Osteoblast (primary cell): ENCODE data around the gene RAD51D. TPM values are rescaled to one million over a fixed set of nuclear protein-coding genes. Genes with fewer than 3 reads are reported as not detected.

Experiments used
- DNase-seq: peaks from one replicate; pipeline ENCODE4 v3.0.0; 2011; ENCODE audit warnings: low spot score, mixed read lengths; ENCODE audit not compliant: insufficient read length; ENCODE audit errors: missing footprints
- H2AFZ ChIP-seq: 2 replicates; pipeline ENCODE4 v1.6.0; 2011; ENCODE audit warnings: mild to moderate bottlenecking, low read length
- H3K27ac ChIP-seq: 2 replicates; pipeline ENCODE4 v1.5.1; 2011; ENCODE audit warnings: mild to moderate bottlenecking, low read depth, low read length, moderate library complexity
- H3K27me3 ChIP-seq: 2 replicates; pipeline ENCODE4 v1.6.0; 2012; ENCODE audit warnings: mild to moderate bottlenecking, control low read depth, inconsistent platforms, low read length, moderate library complexity; ENCODE audit not compliant: insufficient read depth
- H3K36me3 ChIP-seq: 2 replicates; pipeline ENCODE4 v1.5.1; 2011; ENCODE audit warnings: mild to moderate bottlenecking, low read length, control low read depth, moderate library complexity; ENCODE audit not compliant: insufficient read depth
- H3K4me1 ChIP-seq: 2 replicates; pipeline ENCODE4 v1.5.1; 2011; ENCODE audit warnings: mild to moderate bottlenecking, low read length, control low read depth, moderate library complexity; ENCODE audit not compliant: insufficient read depth
- H3K4me2 ChIP-seq: 2 replicates; pipeline ENCODE4 v1.6.0; 2011; ENCODE audit warnings: mild to moderate bottlenecking, low read length; ENCODE audit not compliant: insufficient read depth
- H3K4me3 ChIP-seq: fragments of 200-600 bp; sonication (generic); 3 replicates; pipeline ENCODE4 v1.5.1; 2012; ENCODE audit warnings: mild to moderate bottlenecking, low read length, inconsistent platforms; ENCODE audit not compliant: insufficient read depth
- H3K79me2 ChIP-seq: 2 replicates; pipeline ENCODE4 v1.6.0; 2012; ENCODE audit warnings: mild to moderate bottlenecking, low read length, control low read depth, inconsistent platforms; ENCODE audit not compliant: insufficient read depth
- H3K9me3 ChIP-seq: 2 replicates; pipeline ENCODE4 v1.5.1; 2011; ENCODE audit warnings: low read depth, low read length, control low read depth
- H4K20me1 ChIP-seq: 2 replicates; pipeline ENCODE4 v1.6.0; 2012; ENCODE audit warnings: mild to moderate bottlenecking, low read length, control low read depth; ENCODE audit not compliant: insufficient read depth
- CTCF ChIP-seq: IDR thresholded peaks from 2 replicates; pipeline ENCODE4 v1.5.1; 2011; ENCODE audit warnings: mild to moderate bottlenecking, low read depth, low read length, moderate library complexity; ENCODE audit errors: extremely low read depth
- total RNA-seq: library from RNA; depleted of rRNA; stranded (reverse); fragments of >200 nt; gene quantifications from 2 replicates; pipeline ENCODE4 v1.2.3, GENCODE V29; 2012

Gene RAD51D
- total RNA-seq, 1 donor, result 14.8 TPM

DNA sequence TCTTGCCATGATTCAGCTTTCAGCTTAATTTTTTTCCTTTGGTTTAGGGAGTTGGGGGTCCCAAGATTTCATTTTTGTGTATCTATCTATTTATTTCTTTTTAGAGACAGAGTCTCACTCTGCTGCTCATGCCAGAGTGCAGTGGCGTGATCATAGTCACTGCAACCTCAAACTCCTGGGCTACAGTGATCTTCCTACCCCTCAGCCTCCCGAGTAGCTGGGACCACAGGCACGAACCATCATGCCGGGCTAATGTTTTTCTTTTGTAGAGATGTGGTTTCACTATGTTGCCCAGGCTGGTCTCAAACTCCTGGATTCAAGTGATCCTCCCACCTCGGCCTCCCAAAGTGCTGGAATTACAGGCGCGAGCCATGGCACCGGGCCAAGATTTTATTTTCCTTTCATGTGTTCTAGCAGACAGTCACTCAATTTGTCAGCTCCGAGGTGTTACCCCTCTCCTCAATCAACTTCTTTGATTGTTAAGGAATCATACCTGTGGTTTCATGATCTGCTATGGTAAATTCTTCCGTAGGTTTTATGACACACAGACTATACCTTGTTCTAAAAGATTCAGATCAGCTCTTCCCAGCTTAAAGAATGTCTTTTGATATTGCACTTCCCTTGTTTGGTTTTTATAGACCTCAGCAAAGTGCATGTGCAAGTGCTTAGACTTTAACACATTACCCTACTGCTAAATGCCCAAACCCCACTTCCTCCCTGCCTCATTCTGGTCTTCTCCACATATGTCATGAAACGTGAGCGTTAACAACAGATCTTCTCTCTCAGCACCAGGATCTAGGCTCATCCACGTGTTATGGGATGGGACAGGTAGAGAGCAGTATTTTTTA, 40.9 kb upstream of the RAD51D start:
- Histone ChIP-seq H3K79me2 (no peaks in the 10 kb centered on the region), H3K4me3 (no peak overlapping the region), H3K27ac (no peak overlapping the region), H3K4me2 (no peak overlapping the region), H3K4me1 (no peaks in the 10 kb centered on the region), H3K36me3 (no peaks in the 10 kb centered on the region), H3K27me3 (peaks cover 15% of the 10 kb centered on the region), H2AFZ (no peak overlapping the region), H4K20me1 (no peaks in the 10 kb centered on the region), H3K9me3 (no peaks in the 10 kb centered on the region)
- no peak for DNase-seq
- no peak for TF ChIP-seq CTCF

- H2AFZ ChIP-seq, result no peak overlapping the region
- DNase-seq, result no peak
- no peaks in the 10 kb centered on the region for H3K4me1 ChIP-seq
- H3K27me3 ChIP-seq, result peaks cover 15% of the 10 kb centered on the region
- H3K9me3 ChIP-seq, result no peaks in the 10 kb centered on the region
- no peaks in the 10 kb centered on the region for H3K79me2 ChIP-seq
- H3K27ac ChIP-seq, result no peak overlapping the region
- H3K36me3 ChIP-seq, result no peaks in the 10 kb centered on the region
- TF ChIP-seq CTCF, result no peak
- no peak overlapping the region for H3K4me2 ChIP-seq
- H3K4me3 ChIP-seq, result no peak overlapping the region
- no peaks in the 10 kb centered on the region for H4K20me1 ChIP-seq
Observed at GRCh38 chr17:35159940-35160339, 40.3 kb upstream of the RAD51D start.

DNA sequence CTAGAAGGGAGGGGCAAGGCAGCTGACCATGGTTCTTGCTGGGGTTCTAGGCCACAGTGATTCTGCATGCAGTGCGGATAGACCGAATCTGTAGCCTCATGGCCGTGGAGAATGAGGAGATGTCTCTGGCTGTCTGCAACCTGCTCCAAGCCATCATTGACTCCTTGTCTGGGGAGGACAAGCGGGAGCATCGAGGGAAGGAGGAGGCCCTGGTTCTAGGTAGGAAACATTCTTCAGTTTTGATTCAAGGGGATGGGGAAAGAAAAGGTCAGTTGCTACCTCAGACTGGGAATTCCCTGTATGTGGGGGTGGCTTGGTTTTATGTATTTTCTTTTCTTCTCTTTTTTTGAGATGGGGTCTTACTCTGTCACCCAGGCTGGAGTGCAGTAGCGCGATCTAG, 35.6 kb upstream of the RAD51D start:
- H3K27me3 ChIP-seq, result peaks cover 7% of the 10 kb centered on the region
- peak; percentile 54 for DNase-seq
- no peak for TF ChIP-seq CTCF
- no peaks in the 10 kb centered on the region for H3K4me1 ChIP-seq
- no peaks in the 10 kb centered on the region for H3K36me3 ChIP-seq
- no peak overlapping the region for H3K4me3 ChIP-seq
- no peaks in the 10 kb centered on the region for H3K79me2 ChIP-seq
- no peaks in the 10 kb centered on the region for H4K20me1 ChIP-seq
- no peak overlapping the region for H2AFZ ChIP-seq
- no peaks in the 10 kb centered on the region for H3K9me3 ChIP-seq
- H3K4me2 ChIP-seq, result no peak overlapping the region
- no peak overlapping the region for H3K27ac ChIP-seq

DNA sequence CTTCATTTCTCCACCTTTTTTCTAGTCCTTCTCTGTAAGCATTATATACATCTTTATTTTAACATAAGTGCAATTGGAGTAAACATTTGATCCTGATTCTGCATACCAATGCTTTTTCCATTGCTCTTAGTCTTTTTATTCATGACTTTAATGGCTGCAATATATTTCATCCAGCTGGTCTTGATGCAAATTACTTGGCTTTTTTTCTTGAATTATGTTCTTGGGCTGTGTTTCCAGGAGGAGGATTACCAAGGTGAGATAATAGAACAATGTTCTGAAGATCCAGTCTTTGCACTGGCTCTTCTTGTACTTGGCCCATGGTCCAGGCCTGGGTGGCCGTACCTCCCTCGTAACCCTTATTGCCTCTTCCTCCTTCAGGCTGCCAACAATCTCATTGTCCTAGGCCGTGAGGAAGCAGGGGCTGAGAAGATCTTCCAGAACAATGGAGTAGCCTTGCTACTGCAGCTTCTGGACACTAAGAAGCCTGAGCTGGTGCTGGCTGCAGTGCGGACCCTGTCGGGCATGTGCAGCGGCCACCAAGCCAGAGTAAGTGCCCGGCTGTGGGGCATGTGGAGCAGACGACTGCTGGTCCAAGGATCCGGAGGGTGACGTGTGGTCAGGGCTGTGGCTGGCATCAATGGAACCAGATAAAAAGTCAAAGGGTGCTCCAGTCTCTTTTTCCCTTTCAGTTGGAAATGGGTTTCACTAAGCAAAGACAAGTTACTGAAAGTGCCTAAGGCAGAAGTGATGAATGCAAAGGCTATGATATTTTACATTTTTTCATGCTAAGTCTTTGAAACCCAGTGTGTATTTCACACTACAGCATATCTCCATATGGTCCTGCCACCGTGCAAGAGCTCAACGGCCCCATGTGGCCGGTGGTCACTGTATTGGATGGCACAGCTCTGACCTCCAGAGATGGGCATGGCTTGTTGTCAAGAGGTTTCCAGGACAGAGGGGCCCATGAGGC, 34.8 kb upstream of the RAD51D start:
- Histone ChIP-seq H3K79me2 (no peaks in the 10 kb centered on the region), H3K4me2 (no peak overlapping the region), H3K27ac (no peak overlapping the region), H3K4me3 (no peak overlapping the region), H2AFZ (no peak overlapping the region), H3K36me3 (no peaks in the 10 kb centered on the region), H3K4me1 (no peaks in the 10 kb centered on the region), H3K9me3 (no peaks in the 10 kb centered on the region), H3K27me3 (peaks cover 6% of the 10 kb centered on the region), H4K20me1 (no peaks in the 10 kb centered on the region)
- peak; percentile 53 for DNase-seq
- TF ChIP-seq CTCF, result no peak
